Tibial nerve (tissue), 4 donors: ENCODE results near the gene XPC. TPM values are rescaled to one million over a fixed set of nuclear protein-coding genes. Genes with fewer than 3 reads are reported as not detected.

ENCODE experiments used
- DNase-seq, 2 donors: peaks; one replicate each; pipeline ENCODE4 v3.0.0-alpha.2; 2019; ENCODE audit warnings: low spot score in 2 of 2
- H3K27ac ChIP-seq, 4 donors: fragments of 200-600 bp; sonication (generic) in 3 of 4; one replicate each; pipeline ENCODE4 v1.5.1; 2017 to 2019; ENCODE audit warnings: mild to moderate bottlenecking in 1 of 4
- H3K27me3 ChIP-seq, 2 donors: fragments of 200-600 bp; sonication (generic) in 1 of 2; one replicate each; pipeline versions ENCODE4 v1.5.1 to v1.6.0; 2017 to 2019
- H3K36me3 ChIP-seq, 3 donors: fragments of 200-600 bp; sonication (generic); one replicate each; pipeline ENCODE4 v1.5.1; 2018 to 2019
- H3K4me1 ChIP-seq, 4 donors: fragments of 200-600 bp; sonication (generic) in 3 of 4; one replicate each; pipeline ENCODE4 v1.5.1; 2017 to 2019
- H3K4me3 ChIP-seq, 4 donors: fragments of 200-600 bp; sonication (generic) in 3 of 4; one replicate each; pipeline ENCODE4 v1.5.1; 2017 to 2019; ENCODE audit warnings: mild to moderate bottlenecking in 1 of 4, moderate library complexity in 1 of 4
- H3K9me3 ChIP-seq, 4 donors: fragments of 200-600 bp; sonication (generic) in 3 of 4; one replicate each; pipeline ENCODE4 v1.5.1; 2017 to 2019
- CTCF ChIP-seq, 5 experiments: fragments of 200-600 bp in 3 of 5; fragments of 450-650 bp in 2 of 5; sonication (generic) in 3 of 5; IDR thresholded peaks; one replicate each; pipeline ENCODE4 v1.5.1; 2016 to 2019; ENCODE audit warnings: antibody characterized with exemption in 5 of 5, mild to moderate bottlenecking in 3 of 5, moderate library complexity in 2 of 5
- EP300 ChIP-seq, 2 donors: sonication (generic); formaldehyde crosslinking; IDR thresholded peaks; one replicate each; pipeline ENCODE4 v1.6.1; 2017; ENCODE audit warnings: antibody characterized with exemption in 2 of 2, mild to moderate bottlenecking in 1 of 2
- POLR2A ChIP-seq, 2 donors: fragments of 450-650 bp; IDR thresholded peaks; one replicate each; pipeline ENCODE4 v1.6.1; 2017; ENCODE audit warnings: antibody characterized with exemption in 2 of 2, mild to moderate bottlenecking in 2 of 2, moderate library complexity in 2 of 2
- WGBS, 2 donors: methylation state at CpG; one replicate each; pipeline ENCODE4 v1.1.5; 2018; 5-methylcytosine and 5-hydroxymethylcytosine counted together
- total RNA-seq, 4 donors: library from RNA; depleted of rRNA; stranded (reverse); fragments of >200 nt; gene quantifications; one replicate each; pipeline ENCODE4 v1.1.0, GENCODE V29; 2016

XPC gene
- total RNA-seq, 4 donors from 2014 or later = 47.7 to 77.1 (median 61.3) TPM

GRCh38 chr3:14177580-14178246 lies 688 bp downstream of the XPC start:
- peak in 1 of 2 donors; percentile 38 for DNase-seq

GRCh38 chr3:14175383-14176037 lies 2.9 kb downstream of the XPC start:
- no peak for DNase-seq
- TF ChIP-seq POLR2A (IDR thresholded peaks at IDR 0.05) (no peak), CTCF (IDR thresholded peaks at IDR 0.05) (no peak), EP300 (IDR thresholded peaks at IDR 0.05) (no peak)
- Histone ChIP-seq H3K9me3 (no peaks in the 10 kb centered on the region), H3K27me3 (no peaks in the 10 kb centered on the region), H3K27ac (no peak overlapping the region), H3K36me3 (peaks cover 0 to 27% (median 15%) of the 10 kb centered on the region in 3 donors), H3K4me3 (no peak overlapping the region), H3K4me1 (peaks cover 0 to 64% (median 19%) of the 10 kb centered on the region in 4 donors)
- WGBS, 2 donors = 71 to 81% methylated on average over 3 of the region's 3 CpGs

More at GRCh38 chr3:14177580-14178246, 688 bp downstream of the XPC start:
- TF ChIP-seq CTCF (IDR thresholded peaks at IDR 0.05) = no peak
- TF ChIP-seq POLR2A (IDR thresholded peaks at IDR 0.05) = no peak
- TF ChIP-seq EP300 (IDR thresholded peaks at IDR 0.05) = no peak
- Histone ChIP-seq H3K4me1 (peaks cover 0 to 71% (median 19%) of the 10 kb centered on the region in 4 donors), H3K27ac (peak overlapping the region; percentile 85 to 99 (median 98)), H3K27me3 (no peaks in the 10 kb centered on the region), H3K36me3 (peaks cover 0 to 20% (median 0%) of the 10 kb centered on the region in 3 donors), H3K4me3 (peak overlapping the region; percentile 79 to 99 (median 93)), H3K9me3 (no peaks in the 10 kb centered on the region)
- 4 to 5% methylated on average over 10 of the region's 10 CpGs for WGBS, 2 donors

- Histone ChIP-seq H3K27me3 (no peaks in the 10 kb centered on the region), H3K27ac (no peak overlapping the region), H3K9me3 (no peaks in the 10 kb centered on the region), H3K36me3 (peaks cover 0 to 37% (median 15%) of the 10 kb centered on the region in 3 donors), H3K4me1 (peaks cover 0 to 54% (median 17%) of the 10 kb centered on the region in 4 donors), H3K4me3 (no peak overlapping the region)
- WGBS, 2 donors = 58 to 63% methylated on average over 2 of the region's 2 CpGs
- TF ChIP-seq EP300 (IDR thresholded peaks at IDR 0.05) = no peak
- no peak for TF ChIP-seq CTCF (IDR thresholded peaks at IDR 0.05)
- TF ChIP-seq POLR2A (IDR thresholded peaks at IDR 0.05) = no peak
- no peak for DNase-seq
Observed at GRCh38 chr3:14174483-14174882, 3.9 kb downstream of the XPC start.

GRCh38 chr3:14172496-14172895 lies 5.9 kb downstream of the XPC start:
- DNase-seq = no peak
- peaks cover 0 to 45% (median 11%) of the 10 kb centered on the region in 4 donors for H3K4me1 ChIP-seq
- no peak overlapping the region for H3K27ac ChIP-seq
- H3K9me3 ChIP-seq = no peaks in the 10 kb centered on the region
- H3K36me3 ChIP-seq = peaks cover 0 to 57% (median 25%) of the 10 kb centered on the region in 3 donors
- TF ChIP-seq CTCF (IDR thresholded peaks at IDR 0.05) (no peak), POLR2A (IDR thresholded peaks at IDR 0.05) (no peak)
- no peak overlapping the region for H3K4me3 ChIP-seq
- no peaks in the 10 kb centered on the region for H3K27me3 ChIP-seq
- 92 to 95% methylated on average over 5 of the region's 5 CpGs for WGBS, 2 donors

- Histone ChIP-seq H3K4me3 (no peak overlapping the region), H3K9me3 (no peaks in the 10 kb centered on the region), H3K27ac (no peak overlapping the region), H3K36me3 (peaks cover 0 to 75% (median 40%) of the 10 kb centered on the region in 3 donors), H3K4me1 (peaks cover 0 to 26% (median 4%) of the 10 kb centered on the region in 4 donors), H3K27me3 (no peaks in the 10 kb centered on the region)
- WGBS, 2 donors = 75 to 83% methylated on average over 2 of the region's 2 CpGs
- no peak for DNase-seq
- TF ChIP-seq POLR2A (IDR thresholded peaks at IDR 0.05) = no peak
- TF ChIP-seq EP300 (IDR thresholded peaks at IDR 0.05) = no peak
- TF ChIP-seq CTCF (IDR thresholded peaks at IDR 0.05) = no peak
Observed at GRCh38 chr3:14170531-14171159, 7.8 kb downstream of the XPC start.
